Right atrium auricular region (tissue), 2 donors: ENCODE data around the gene OTULIN. TPM values are rescaled to one million over a fixed set of nuclear protein-coding genes. Genes with fewer than 3 reads are reported as not detected.

Source experiments
- DNase-seq: peaks from one replicate; pipeline ENCODE4 v3.0.0-alpha.2; 2019; ENCODE audit warnings: low spot score
- H3K27ac ChIP-seq, 2 donors: fragments of 200-600 bp; sonication (generic); 1 replicate in 1 of 2; 2 replicates in 1 of 2; pipeline ENCODE4 v1.5.1; 2016 to 2019
- H3K27me3 ChIP-seq, 2 donors: fragments of 200-600 bp; sonication (generic); one replicate each; pipeline versions ENCODE4 v1.5.1 to v1.6.0; 2017 to 2019
- H3K36me3 ChIP-seq: fragments of 200-600 bp; sonication (generic); one replicate; pipeline ENCODE4 v1.5.1; 2016
- H3K4me1 ChIP-seq, 2 donors: fragments of 200-600 bp; sonication (generic); one replicate each; pipeline versions ENCODE4 v1.5.1 to v1.6.0; 2017 to 2019
- H3K4me3 ChIP-seq, 2 donors: fragments of 200-600 bp; sonication (generic); 1 replicate in 1 of 2; 2 replicates in 1 of 2; pipeline ENCODE4 v1.5.1; 2017 to 2019; ENCODE audit warnings: mild to moderate bottlenecking in 1 of 2, moderate library complexity in 1 of 2
- H3K9me3 ChIP-seq, 2 donors: fragments of 200-600 bp; sonication (generic); one replicate each; pipeline ENCODE4 v1.5.1; 2019
- total RNA-seq, 2 donors: library from RNA; depleted of rRNA; stranded (reverse); fragments of >200 nt; gene quantifications; one replicate each; pipeline ENCODE4 v1.1.0, GENCODE V29; 2016
- TF ChIP-seq, protein P1 (sequence below), 2 donors: fragments of 200-600 bp; sonication (generic); IDR thresholded peaks; one replicate each; pipeline ENCODE4 v1.5.1; 2019; ENCODE audit warnings: antibody characterized with exemption in 2 of 2

The OTULIN gene
- total RNA-seq, 2 donors from 2014 or later = 13.9 to 29.9 TPM

GRCh38 chr5:14679595-14679994 is 15.1 kb downstream of the OTULIN start:
- Histone ChIP-seq H3K36me3 (peaks cover 31% of the 10 kb centered on the region), H3K9me3 (no peaks in the 10 kb centered on the region), H3K4me3 (no peak overlapping the region), H3K27ac (peak overlapping the region in 1 of 2 donors; percentile 39), H3K4me1 (peaks cover 0 to 54% of the 10 kb centered on the region in 2 donors), H3K27me3 (no peaks in the 10 kb centered on the region)
- no peak for DNase-seq
- TF ChIP-seq, protein P1, sequence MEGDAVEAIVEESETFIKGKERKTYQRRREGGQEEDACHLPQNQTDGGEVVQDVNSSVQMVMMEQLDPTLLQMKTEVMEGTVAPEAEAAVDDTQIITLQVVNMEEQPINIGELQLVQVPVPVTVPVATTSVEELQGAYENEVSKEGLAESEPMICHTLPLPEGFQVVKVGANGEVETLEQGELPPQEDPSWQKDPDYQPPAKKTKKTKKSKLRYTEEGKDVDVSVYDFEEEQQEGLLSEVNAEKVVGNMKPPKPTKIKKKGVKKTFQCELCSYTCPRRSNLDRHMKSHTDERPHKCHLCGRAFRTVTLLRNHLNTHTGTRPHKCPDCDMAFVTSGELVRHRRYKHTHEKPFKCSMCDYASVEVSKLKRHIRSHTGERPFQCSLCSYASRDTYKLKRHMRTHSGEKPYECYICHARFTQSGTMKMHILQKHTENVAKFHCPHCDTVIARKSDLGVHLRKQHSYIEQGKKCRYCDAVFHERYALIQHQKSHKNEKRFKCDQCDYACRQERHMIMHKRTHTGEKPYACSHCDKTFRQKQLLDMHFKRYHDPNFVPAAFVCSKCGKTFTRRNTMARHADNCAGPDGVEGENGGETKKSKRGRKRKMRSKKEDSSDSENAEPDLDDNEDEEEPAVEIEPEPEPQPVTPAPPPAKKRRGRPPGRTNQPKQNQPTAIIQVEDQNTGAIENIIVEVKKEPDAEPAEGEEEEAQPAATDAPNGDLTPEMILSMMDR (IDR thresholded peaks at IDR 0.05) = no peak

- no peaks in the 10 kb centered on the region for H3K27me3 ChIP-seq
- peak overlapping the region; percentile 8 to 32 for H3K27ac ChIP-seq
- H3K4me3 ChIP-seq = no peak overlapping the region
- peaks cover 31% of the 10 kb centered on the region for H3K36me3 ChIP-seq
- no peaks in the 10 kb centered on the region for H3K9me3 ChIP-seq
- H3K4me1 ChIP-seq = peaks cover 0 to 54% of the 10 kb centered on the region in 2 donors
- TF ChIP-seq, protein P1 (IDR thresholded peaks at IDR 0.05) = no peak
- no peak for DNase-seq
Measured at GRCh38 chr5:14681236-14681752, 16.8 kb downstream of the OTULIN start.

DNA sequence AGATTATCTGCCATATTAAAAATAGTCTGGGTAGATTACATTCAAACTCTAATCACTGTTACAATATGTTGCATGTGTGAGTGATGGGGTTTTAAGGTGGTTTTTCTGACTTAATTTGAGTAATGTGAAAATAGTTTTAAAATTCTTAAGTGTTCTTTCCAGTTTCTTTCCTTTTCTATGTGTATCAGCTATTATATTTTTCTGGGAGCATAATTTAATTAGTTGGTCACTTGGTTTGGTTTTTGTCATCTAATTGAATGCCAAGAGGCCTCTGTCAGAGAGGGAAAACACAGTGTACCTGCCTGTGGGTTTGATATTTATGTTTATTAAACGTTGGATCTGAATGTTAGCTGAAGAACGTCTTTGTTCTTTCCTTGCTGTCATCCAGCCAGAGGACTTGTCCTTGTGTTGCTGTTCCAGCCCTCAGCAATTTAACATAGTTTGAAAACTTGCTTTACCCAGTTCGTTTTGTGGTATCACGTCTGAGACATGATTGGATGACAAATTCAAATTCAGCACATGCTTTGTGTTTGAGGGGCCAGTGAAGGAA is 19.5 kb downstream of the OTULIN start:
- Histone ChIP-seq H3K27ac (peak overlapping the region; percentile 72 to 75), H3K27me3 (no peaks in the 10 kb centered on the region), H3K36me3 (peaks cover 48% of the 10 kb centered on the region), H3K4me3 (no peak overlapping the region), H3K9me3 (no peaks in the 10 kb centered on the region), H3K4me1 (peaks cover 0 to 48% of the 10 kb centered on the region in 2 donors)
- TF ChIP-seq, protein P1 (IDR thresholded peaks at IDR 0.05) = no peak
- DNase-seq = no peak

GRCh38 chr5:14684757-14685156 is 20.2 kb downstream of the OTULIN start:
- H3K27me3 ChIP-seq = no peaks in the 10 kb centered on the region
- H3K4me3 ChIP-seq = no peak overlapping the region
- peak overlapping the region; percentile 72 to 75 for H3K27ac ChIP-seq
- TF ChIP-seq, protein P1 (IDR thresholded peaks at IDR 0.05) = no peak
- no peaks in the 10 kb centered on the region for H3K9me3 ChIP-seq
- peaks cover 0 to 41% of the 10 kb centered on the region in 2 donors for H3K4me1 ChIP-seq
- H3K36me3 ChIP-seq = peaks cover 55% of the 10 kb centered on the region
- DNase-seq = no peak

DNA sequence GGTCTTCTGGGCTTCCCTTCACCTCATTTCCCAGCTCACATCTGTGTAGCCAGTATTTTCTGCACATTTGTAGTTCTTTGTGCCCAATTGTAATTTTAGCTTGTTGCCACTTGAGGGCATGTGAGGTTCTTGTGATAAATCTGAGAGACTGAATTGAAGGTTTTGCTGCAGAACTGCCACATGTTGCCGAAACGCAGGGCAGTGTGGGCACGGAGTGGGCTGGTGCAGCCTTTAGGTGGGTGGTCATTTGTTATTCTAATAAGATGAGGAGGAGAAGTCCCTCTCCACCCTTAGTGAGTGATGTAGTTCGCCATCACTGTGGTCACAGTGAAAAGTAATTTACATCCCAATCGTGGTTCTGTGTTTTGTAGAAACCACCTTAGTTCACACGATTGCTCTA is 21.2 kb downstream of the OTULIN start:
- H3K27me3 ChIP-seq = no peaks in the 10 kb centered on the region
- no peak overlapping the region for H3K4me3 ChIP-seq
- H3K9me3 ChIP-seq = peaks cover 0 to 8% of the 10 kb centered on the region in 2 donors
- TF ChIP-seq, protein P1 (IDR thresholded peaks at IDR 0.05) = peak; percentile 51 to 79
- DNase-seq = no peak
- H3K36me3 ChIP-seq = peaks cover 61% of the 10 kb centered on the region
- H3K27ac ChIP-seq = peak overlapping the region; percentile 72 to 75
- peaks cover 0 to 40% of the 10 kb centered on the region in 2 donors for H3K4me1 ChIP-seq

GRCh38 chr5:14686517-14686916 is 22.0 kb downstream of the OTULIN start:
- Histone ChIP-seq H3K4me1 (peaks cover 0 to 40% of the 10 kb centered on the region in 2 donors), H3K27me3 (no peaks in the 10 kb centered on the region), H3K27ac (peak overlapping the region; percentile 43 to 72), H3K36me3 (peaks cover 62% of the 10 kb centered on the region), H3K4me3 (no peak overlapping the region), H3K9me3 (peaks cover 0 to 8% of the 10 kb centered on the region in 2 donors)
- DNase-seq = no peak
- TF ChIP-seq, protein P1 (IDR thresholded peaks at IDR 0.05) = no peak
